A549 (cell line): Measurements from ENCODE around the gene THTPA. TPM values are rescaled to one million over a fixed set of nuclear protein-coding genes. Genes with fewer than 3 reads are reported as not detected.

ENCODE experiments used
- ATAC-seq, 2 experiments: fragments of 200-7000 bp in 1 of 2; fragments of >200 bp in 1 of 2; cut with Nextera tagmentation in 1 of 2; cut with Tn5 transposase in 1 of 2; 3 replicates each; pipeline versions ENCODE4 v1.8.0 to v1.9.1; 2018 to 2020; ENCODE audit warnings: mild to moderate bottlenecking in 1 of 2, moderate library complexity in 1 of 2
- CTCF ChIA-PET: fragments of 300-600 bp; sonication (Branson Sonifier 250); formaldehyde crosslinking; extraction: SDS; loops from one replicate; lab custom pipeline; 2021; ENCODE audit warnings: antibody characterized with exemption, inconsistent platforms; lab: Yijun Ruan, JAX
- POLR2A ChIA-PET: fragments of 350-600 bp; formaldehyde crosslinking; extraction: SDS; loops from one replicate; lab custom pipeline; 2021; ENCODE audit warnings: antibody characterized with exemption, inconsistent platforms; lab: Yijun Ruan, JAX
- DNase-seq, 2 experiments: peaks; one replicate each; pipeline versions ENCODE4 v3.0.0 to v3.0.0-alpha.2; 2011 to 2016; ENCODE audit warnings: low read depth in 1 of 2, low spot score in 1 of 2
- FAIRE-seq: peaks from 2 replicates; lab custom pipeline; 2011; peaks lifted over from hg19 to GRCh38; lab: Jason Lieb, UNC
- H3K27ac ChIP-seq, 2 experiments: fragments of >200 bp; sonication (Bioruptor Twin); formaldehyde crosslinking; 3 replicates each; pipeline ENCODE4 v1.5.1; 2016 to 2017
- H3K4me1 ChIP-seq: fragments of >200 bp; sonication (Bioruptor Twin); formaldehyde crosslinking; 3 replicates; pipeline ENCODE4 v1.6.1; 2016
- H3K4me2 ChIP-seq: fragments of >200 bp; sonication (Bioruptor Twin); formaldehyde crosslinking; 3 replicates; pipeline ENCODE4 v1.6.1; 2016
- H3K4me3 ChIP-seq: fragments of >200 bp; sonication (Bioruptor Twin); formaldehyde crosslinking; 3 replicates; pipeline ENCODE4 v1.5.1; 2016
- H3K9me3 ChIP-seq: fragments of >200 bp; sonication (Bioruptor Twin); formaldehyde crosslinking; 3 replicates; pipeline ENCODE4 v1.6.1; 2016
- CBX2 ChIP-seq: fragments of 200-600 bp; sonication (generic); IDR thresholded peaks from 2 replicates; pipeline ENCODE4 v1.6.1; 2016; ENCODE audit warnings: low read depth, mild to moderate bottlenecking, borderline replicate concordance
- CHD2 ChIP-seq: fragments of 150-350 bp; IDR thresholded peaks from 2 replicates; pipeline ENCODE4 v1.6.1; 2014; ENCODE audit warnings: low read length; ENCODE audit not compliant: partially characterized antibody
- EHF ChIP-seq: fragments of 250-450 bp; sonication (Bioruptor Pico); IDR thresholded peaks from 2 replicates; pipeline ENCODE4 v1.5.0; 2020; ENCODE audit warnings: mild to moderate bottlenecking
- EHMT2 ChIP-seq: fragments of 200-600 bp; sonication (generic); IDR thresholded peaks from 2 replicates; pipeline ENCODE4 v1.6.1; 2016; ENCODE audit warnings: antibody characterized with exemption, low read depth, mild to moderate bottlenecking, moderate library complexity
- ELK1 ChIP-seq: fragments of 150-350 bp; IDR thresholded peaks from 2 replicates; pipeline ENCODE4 v1.6.1; 2014; ENCODE audit warnings: low read depth, mild to moderate bottlenecking, low read length
- EP300 ChIP-seq, 2 experiments: fragments of >200 bp; sonication (Bioruptor Twin); formaldehyde crosslinking; IDR thresholded peaks; 2 replicates in 1 of 2; 3 replicates in 1 of 2; pipeline ENCODE4 v1.6.1; 2016 to 2017
- HES2 ChIP-seq: fragments of >200 bp; sonication (Bioruptor Twin); formaldehyde crosslinking; IDR thresholded peaks from 2 replicates; pipeline ENCODE4 v1.6.1; 2016
- HOXB5 ChIP-seq: fragments of 250-450 bp; sonication (Bioruptor Pico); IDR thresholded peaks from 2 replicates; pipeline ENCODE4 v1.5.0; 2020; ENCODE audit warnings: mild to moderate bottlenecking, moderate library complexity
- MAX ChIP-seq: IDR thresholded peaks from 2 replicates; pipeline ENCODE4 v1.6.1; 2012
- PHF8 ChIP-seq: fragments of 200-600 bp; sonication (generic); IDR thresholded peaks from 2 replicates; pipeline ENCODE4 v1.6.1; 2016; ENCODE audit warnings: low read depth, mild to moderate bottlenecking, antibody characterized with exemption, moderate library complexity, borderline replicate concordance
- POLR2AphosphoS2 ChIP-seq: conservative IDR thresholded peaks from 2 replicates; pipeline ENCODE4 v1.6.1; 2012; ENCODE audit warnings: low read length, improper control_type of control experiment, inconsistent platforms
- RAD21 ChIP-seq, 2 experiments: fragments of >200 bp in 1 of 2; sonication (Bioruptor Twin) in 1 of 2; formaldehyde crosslinking in 1 of 2; IDR thresholded peaks in 1 of 2; conservative IDR thresholded peaks in 1 of 2; 2 replicates in 1 of 2; 3 replicates in 1 of 2; pipeline ENCODE4 v1.6.1; 2012 to 2018; ENCODE audit warnings: inconsistent platforms in 1 of 2
- RNF2 ChIP-seq: fragments of 200-600 bp; sonication (generic); IDR thresholded peaks from 2 replicates; pipeline ENCODE4 v1.6.1; 2016; ENCODE audit warnings: low read depth, mild to moderate bottlenecking, antibody characterized with exemption, moderate library complexity, borderline replicate concordance
- SMC3 ChIP-seq: fragments of >200 bp; sonication (Bioruptor Twin); formaldehyde crosslinking; IDR thresholded peaks from 3 replicates; pipeline ENCODE4 v1.6.1; 2018; ENCODE audit warnings: inconsistent platforms
- SREBF2 ChIP-seq: fragments of 450-650 bp; IDR thresholded peaks from 2 replicates; pipeline ENCODE4 v1.6.1; 2014; ENCODE audit warnings: mild to moderate bottlenecking, moderate library complexity
- ZFP36 ChIP-seq: fragments of 450-650 bp; IDR thresholded peaks from 2 replicates; pipeline ENCODE4 v1.6.1; 2014; ENCODE audit warnings: borderline replicate concordance; ENCODE audit not compliant: partially characterized antibody
- ZNF302 ChIP-seq: fragments of 250-450 bp; sonication (Bioruptor Pico); IDR thresholded peaks from 2 replicates; pipeline ENCODE4 v1.9.0; 2021; ENCODE audit warnings: inconsistent platforms, mild to moderate bottlenecking, moderate library complexity
- whole genome bisulfite sequencing: methylation state at CpG from one replicate; pipeline ENCODE4 v1.1.6; 2017; ENCODE audit errors: missing lambda C conversion rate; 5-methylcytosine and 5-hydroxymethylcytosine counted together
- polyA plus RNA-seq, 4 experiments: library from polyadenylated mRNA; depleted of rRNA in 3 of 4; stranded (reverse); fragments of >200 nt; fragmentation: RNase III in 1 of 4; extraction: RNeasy Plus Mini Kit Qiagen cat#74134 plus additional on column Dnase treatment in 1 of 4; gene quantifications; 2 replicates in 3 of 4; 3 replicates in 1 of 4; pipeline ENCODE4 v1.2.3, GENCODE V29; 2011 to 2017
- TF ChIP-seq, protein P1 (sequence below): IDR thresholded peaks from 2 replicates; pipeline ENCODE4 v1.6.1; 2012
- TF ChIP-seq, protein P2 (sequence below): fragments of 450-650 bp; IDR thresholded peaks from 2 replicates; pipeline ENCODE4 v1.6.1; 2014; ENCODE audit warnings: antibody characterized with exemption
- TF ChIP-seq, protein P3 (sequence below): fragments of >200 bp; sonication (Bioruptor Twin); formaldehyde crosslinking; IDR thresholded peaks from 3 replicates; pipeline ENCODE4 v1.6.1; 2016
- TF ChIP-seq, protein P4 (sequence below): fragments of 250-450 bp; sonication (Bioruptor Pico); IDR thresholded peaks from 2 replicates; pipeline ENCODE4 v1.5.0; 2020; ENCODE audit warnings: low read depth, mild to moderate bottlenecking, moderate library complexity

THTPA gene
- polyA plus RNA-seq, 2 of the 4 experiments (the other 2 are of a cell fraction) = 8.1 to 23.9 TPM

DNA sequence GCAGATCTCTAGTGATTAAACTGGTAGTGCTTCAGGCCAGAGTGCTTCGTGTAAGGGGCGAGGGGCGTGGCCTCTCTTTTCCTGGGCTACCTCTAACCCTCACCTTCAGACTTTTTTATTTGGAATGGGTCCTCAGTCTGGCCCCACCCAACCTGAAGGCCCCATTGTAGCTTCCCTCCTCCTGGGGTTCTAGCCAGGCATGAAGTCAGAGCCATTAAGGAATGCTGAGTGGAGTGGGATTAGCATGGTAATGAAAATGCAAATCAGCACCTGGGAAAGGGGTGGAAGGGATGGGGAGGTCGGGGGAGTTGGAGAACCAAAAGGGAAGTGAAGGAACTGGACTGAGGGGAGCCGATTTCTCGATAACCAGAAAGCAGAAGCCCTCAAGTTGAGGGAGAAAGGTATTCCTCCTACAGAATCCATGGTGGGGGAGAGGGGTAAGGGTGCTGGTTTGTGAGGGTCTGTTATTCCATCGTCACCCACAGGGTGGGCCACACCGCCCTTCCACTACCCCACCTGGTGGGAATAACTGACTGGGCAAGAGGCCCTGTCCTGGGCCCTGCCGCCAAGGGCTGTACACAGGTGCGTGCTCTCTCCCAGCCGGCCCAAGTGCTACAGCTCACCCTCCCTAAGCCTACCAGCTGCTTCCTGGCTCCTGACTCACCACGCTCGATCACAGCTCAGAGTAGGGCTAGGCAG, 18.6 kb upstream of the THTPA start:
- POLR2A ChIA-PET = no interaction called here
- H3K9me3 ChIP-seq = no peaks in the 10 kb centered on the region
- no peaks in the 10 kb centered on the region for H3K4me1 ChIP-seq
- H3K4me2 ChIP-seq = no peak overlapping the region
- 66% methylated on average over 13 of the region's 13 CpGs for WGBS
- peak in 1 of 2 experiments; percentile 35; a peak in 1 of 6 replicates for ATAC-seq
- TF ChIP-seq ZNF302 (no peak), RAD21 (conservative IDR thresholded peaks at IDR 0.05 in 1 of 2, IDR thresholded peaks at IDR 0.05 in 1 of 2) (no peak), RNF2 (no peak), CBX2 (no peak), POLR2AphosphoS2 (no peak), SMC3 (no peak), CHD2 (no peak), EHMT2 (no peak), SREBF2 (no peak), PHF8 (no peak)
- TF ChIP-seq, protein P1, sequence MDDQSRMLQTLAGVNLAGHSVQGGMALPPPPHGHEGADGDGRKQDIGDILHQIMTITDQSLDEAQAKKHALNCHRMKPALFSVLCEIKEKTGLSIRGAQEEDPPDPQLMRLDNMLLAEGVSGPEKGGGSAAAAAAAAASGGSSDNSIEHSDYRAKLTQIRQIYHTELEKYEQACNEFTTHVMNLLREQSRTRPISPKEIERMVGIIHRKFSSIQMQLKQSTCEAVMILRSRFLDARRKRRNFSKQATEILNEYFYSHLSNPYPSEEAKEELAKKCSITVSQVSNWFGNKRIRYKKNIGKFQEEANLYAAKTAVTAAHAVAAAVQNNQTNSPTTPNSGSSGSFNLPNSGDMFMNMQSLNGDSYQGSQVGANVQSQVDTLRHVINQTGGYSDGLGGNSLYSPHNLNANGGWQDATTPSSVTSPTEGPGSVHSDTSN = no peak
- TF ChIP-seq, protein P2, sequence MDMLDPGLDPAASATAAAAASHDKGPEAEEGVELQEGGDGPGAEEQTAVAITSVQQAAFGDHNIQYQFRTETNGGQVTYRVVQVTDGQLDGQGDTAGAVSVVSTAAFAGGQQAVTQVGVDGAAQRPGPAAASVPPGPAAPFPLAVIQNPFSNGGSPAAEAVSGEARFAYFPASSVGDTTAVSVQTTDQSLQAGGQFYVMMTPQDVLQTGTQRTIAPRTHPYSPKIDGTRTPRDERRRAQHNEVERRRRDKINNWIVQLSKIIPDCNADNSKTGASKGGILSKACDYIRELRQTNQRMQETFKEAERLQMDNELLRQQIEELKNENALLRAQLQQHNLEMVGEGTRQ = no peak
- TF ChIP-seq, protein P3, sequence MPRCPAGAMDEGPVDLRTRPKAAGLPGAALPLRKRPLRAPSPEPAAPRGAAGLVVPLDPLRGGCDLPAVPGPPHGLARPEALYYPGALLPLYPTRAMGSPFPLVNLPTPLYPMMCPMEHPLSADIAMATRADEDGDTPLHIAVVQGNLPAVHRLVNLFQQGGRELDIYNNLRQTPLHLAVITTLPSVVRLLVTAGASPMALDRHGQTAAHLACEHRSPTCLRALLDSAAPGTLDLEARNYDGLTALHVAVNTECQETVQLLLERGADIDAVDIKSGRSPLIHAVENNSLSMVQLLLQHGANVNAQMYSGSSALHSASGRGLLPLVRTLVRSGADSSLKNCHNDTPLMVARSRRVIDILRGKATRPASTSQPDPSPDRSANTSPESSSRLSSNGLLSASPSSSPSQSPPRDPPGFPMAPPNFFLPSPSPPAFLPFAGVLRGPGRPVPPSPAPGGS = no peak
- TF ChIP-seq, all 56 proteins: peak for 0
- CTCF ChIA-PET = interaction anchor here (0.5 to 7.5 kb wide), 9 partner anchors 8 to 238 kb away, joined by 3 to 74 read pairs (median 9); no protein-coding TSS in a partner anchor
- no peak for DNase-seq
- no peak overlapping the region for H3K27ac ChIP-seq
- no peak for FAIRE-seq
- H3K4me3 ChIP-seq = no peak overlapping the region

GRCh38 chr14:23538050-23538718, 17.9 kb upstream of the THTPA start:
- FAIRE-seq (no peak), ATAC-seq (no peak)
- Histone ChIP-seq H3K4me2 (no peak overlapping the region), H3K27ac (no peak overlapping the region), H3K4me1 (no peaks in the 10 kb centered on the region)
- 81% methylated on average over 9 of the region's 10 CpGs for WGBS
- CTCF ChIA-PET = interaction anchor here (0.7 to 7.5 kb wide), 9 partner anchors 9 to 205 kb away, joined by 3 to 74 read pairs (median 9); partner anchors contain the start of gene ZFHX2
- TF ChIP-seq ELK1 = no peak
- no peak for TF ChIP-seq POLR2AphosphoS2
- TF ChIP-seq, protein P2 = no peak
- TF ChIP-seq HES2 = no peak
- no peak for TF ChIP-seq EP300 (IDR thresholded peaks at IDR 0.05)
- no peak for TF ChIP-seq EHF (CRISPR knock-in tag)
- TF ChIP-seq HOXB5 = no peak
- TF ChIP-seq MAX = no peak
- TF ChIP-seq, protein P4, sequence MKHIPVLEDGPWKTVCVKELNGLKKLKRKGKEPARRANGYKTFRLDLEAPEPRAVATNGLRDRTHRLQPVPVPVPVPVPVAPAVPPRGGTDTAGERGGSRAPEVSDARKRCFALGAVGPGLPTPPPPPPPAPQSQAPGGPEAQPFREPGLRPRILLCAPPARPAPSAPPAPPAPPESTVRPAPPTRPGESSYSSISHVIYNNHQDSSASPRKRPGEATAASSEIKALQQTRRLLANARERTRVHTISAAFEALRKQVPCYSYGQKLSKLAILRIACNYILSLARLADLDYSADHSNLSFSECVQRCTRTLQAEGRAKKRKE (CRISPR knock-in tag) = no peak
- TF ChIP-seq ZFP36 = no peak
- TF ChIP-seq, all 56 proteins: peak for 0
- DNase-seq = no peak
- H3K9me3 ChIP-seq = no peaks in the 10 kb centered on the region
- POLR2A ChIA-PET = no interaction called here
- H3K4me3 ChIP-seq = no peak overlapping the region
